ENCODE results near the gene PSMB2. TPM values are rescaled to one million over a fixed set of nuclear protein-coding genes. Genes with fewer than 3 reads are reported as not detected.

PSMB2 gene
- total RNA-seq, 1 donor from 2014 or later = 54.5 TPM

GRCh38 chr1:35659589-35659988 is 18.3 kb upstream of the PSMB2 start:
- ATAC-seq (ENCODE audit: low read depth) (no peak), DNase-seq (no peak)
- CTCF ChIA-PET = no interaction called here
- Mint-ChIP-seq H3K4me1 (no peaks in the 10 kb centered on the region), H3K27me3 (peaks cover 9% of the 10 kb centered on the region), H3K27ac (no peak overlapping the region), H3K36me3 (ENCODE audit: low read depth) (no peaks in the 10 kb centered on the region), H3K9me3 (no peaks in the 10 kb centered on the region), H3K4me3 (no peak overlapping the region)
- TF ChIP-seq CTCF (IDR thresholded peaks at IDR 0.05) = no peak
- POLR2A ChIA-PET = no interaction called here
- intact Hi-C loops (cut with micrococcal nuclease) = no loop called here

DNA sequence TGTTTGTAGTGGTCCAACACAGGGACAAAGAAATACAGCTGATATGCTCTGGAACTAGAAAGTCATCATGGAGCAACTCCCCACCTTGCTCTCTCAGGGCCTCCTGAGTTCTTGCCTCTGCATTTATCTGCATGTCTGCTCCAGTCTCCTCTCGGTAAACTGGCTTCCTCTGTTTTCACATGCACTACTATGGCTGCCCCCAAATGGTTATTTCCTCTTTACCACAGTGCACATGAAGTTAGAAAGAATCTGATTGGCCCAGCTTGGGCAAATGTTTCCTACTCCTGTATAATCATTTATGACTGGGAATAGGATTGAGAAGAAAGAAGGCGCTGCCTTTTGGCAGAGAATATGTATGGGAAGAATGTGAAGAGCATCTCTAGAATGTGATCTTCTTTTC is 16.5 kb upstream of the PSMB2 start:
- ChIA-PET CTCF (no interaction called here), POLR2A (no interaction called here)
- intact Hi-C loops (cut with micrococcal nuclease) = no loop called here
- no peaks in the 10 kb centered on the region for H3K4me1 Mint-ChIP-seq
- no peaks in the 10 kb centered on the region for H3K9me3 Mint-ChIP-seq
- no peak for TF ChIP-seq CTCF (IDR thresholded peaks at IDR 0.05)
- H3K27me3 Mint-ChIP-seq = peaks cover 3% of the 10 kb centered on the region
- no peak overlapping the region for H3K4me3 Mint-ChIP-seq
- no peak for DNase-seq
- ATAC-seq (ENCODE audit: low read depth) = no peak
- H3K36me3 Mint-ChIP-seq (ENCODE audit: low read depth) = no peaks in the 10 kb centered on the region
- H3K27ac Mint-ChIP-seq = no peak overlapping the region

- Mint-ChIP-seq H3K9me3 (no peaks in the 10 kb centered on the region), H3K27ac (no peak overlapping the region), H3K4me3 (no peak overlapping the region), H3K36me3 (ENCODE audit: low read depth) (no peaks in the 10 kb centered on the region), H3K4me1 (no peaks in the 10 kb centered on the region), H3K27me3 (peaks cover 6% of the 10 kb centered on the region)
- DNase-seq = no peak
- intact Hi-C loops (cut with micrococcal nuclease) = no loop called here
- ATAC-seq (ENCODE audit: low read depth) = no peak
- ChIA-PET CTCF (no interaction called here), POLR2A (no interaction called here)
- no peak for TF ChIP-seq CTCF (IDR thresholded peaks at IDR 0.05)
These were observed 15.5 kb upstream of the PSMB2 start for GRCh38 chr1:35656863-35657232.

DNA sequence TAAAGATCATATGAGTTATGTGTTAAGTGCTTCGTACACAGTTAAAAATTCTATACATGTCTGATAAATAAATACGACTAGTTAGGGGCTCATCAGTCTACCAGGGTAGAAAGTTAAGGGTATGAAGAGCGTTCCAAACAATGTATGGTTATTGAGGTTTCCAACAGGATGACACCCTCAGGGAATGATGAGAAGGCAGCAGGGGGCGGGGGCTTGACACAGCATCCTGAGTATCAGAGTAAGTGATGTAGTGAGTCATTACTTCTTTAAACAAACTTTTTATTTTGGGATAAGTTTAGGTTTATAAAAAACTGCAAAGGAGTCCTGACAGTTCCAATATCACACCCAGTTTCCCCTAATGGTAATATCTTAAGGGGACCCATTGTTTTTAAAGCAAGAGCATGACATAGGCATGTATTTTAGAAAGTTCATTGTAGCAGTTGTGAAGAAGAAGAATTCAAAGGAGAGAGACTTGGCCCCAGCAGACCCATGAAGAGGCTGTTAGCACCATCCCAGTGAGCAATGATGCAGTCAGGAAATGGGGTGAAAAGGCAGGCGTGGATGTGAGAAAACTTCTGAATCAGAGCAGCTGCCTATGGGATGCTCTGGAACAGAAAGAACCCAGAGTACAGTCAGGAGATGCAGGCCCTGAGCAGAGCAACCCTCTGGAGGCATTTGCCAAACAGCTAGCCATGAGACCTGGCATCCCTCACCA is 15.0 kb upstream of the PSMB2 start:
- no peaks in the 10 kb centered on the region for H3K9me3 Mint-ChIP-seq
- H3K4me3 Mint-ChIP-seq = no peak overlapping the region
- no peak for ATAC-seq (ENCODE audit: low read depth)
- CTCF ChIA-PET = no interaction called here
- H3K4me1 Mint-ChIP-seq = no peaks in the 10 kb centered on the region
- DNase-seq = no peak
- POLR2A ChIA-PET = no interaction called here
- peaks cover 9% of the 10 kb centered on the region for H3K27me3 Mint-ChIP-seq
- no peak for TF ChIP-seq CTCF (IDR thresholded peaks at IDR 0.05)
- intact Hi-C loops (cut with micrococcal nuclease) = no loop called here
- H3K36me3 Mint-ChIP-seq (ENCODE audit: low read depth) = no peaks in the 10 kb centered on the region
- no peak overlapping the region for H3K27ac Mint-ChIP-seq

DNA sequence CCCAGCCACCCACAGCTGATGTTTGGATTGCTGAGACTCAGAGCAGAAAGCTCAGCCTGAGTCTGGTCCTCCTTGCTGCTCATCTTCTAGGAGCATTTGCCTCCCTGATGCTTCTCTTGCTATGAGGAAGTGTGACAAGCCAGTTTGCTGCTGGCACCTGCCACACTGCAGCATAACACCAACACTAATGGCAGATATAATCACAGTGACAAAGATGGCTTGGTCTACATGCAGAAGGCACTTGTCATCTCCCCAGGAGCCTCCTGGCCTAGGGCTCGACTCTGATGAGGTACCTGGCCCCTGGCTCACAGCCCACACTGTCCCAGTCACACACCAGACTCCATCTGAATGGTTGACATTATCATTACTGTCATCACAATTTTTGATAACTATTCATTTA is 13.9 kb upstream of the PSMB2 start:
- no peak for TF ChIP-seq CTCF (IDR thresholded peaks at IDR 0.05)
- H3K27me3 Mint-ChIP-seq = peaks cover 7% of the 10 kb centered on the region
- DNase-seq = no peak
- H3K36me3 Mint-ChIP-seq (ENCODE audit: low read depth) = no peaks in the 10 kb centered on the region
- no peak overlapping the region for H3K27ac Mint-ChIP-seq
- H3K4me1 Mint-ChIP-seq = no peaks in the 10 kb centered on the region
- no peak overlapping the region for H3K4me3 Mint-ChIP-seq
- ChIA-PET POLR2A (no interaction called here), CTCF (no interaction called here)
- intact Hi-C loops (cut with micrococcal nuclease) = no loop called here
- no peak for ATAC-seq (ENCODE audit: low read depth)
- H3K9me3 Mint-ChIP-seq = no peaks in the 10 kb centered on the region
